Upper lobe of left lung (tissue), 4 donors: ENCODE data around the gene STX11.
"Not testable (repeated sequence)": the region's sequence is repeated elsewhere in the genome, so short reads cannot be mapped to it uniquely, and the experiment has no call there.

ENCODE experiments used
- POLR2A ChIP-seq, 4 donors: fragments of 450-650 bp; IDR thresholded peaks; one replicate each; pipeline ENCODE4 v1.5.1; 2016 to 2017; ENCODE audit warnings: antibody characterized with exemption in 4 of 4, mild to moderate bottlenecking in 2 of 4
- TF ChIP-seq, protein P1 (sequence below), 6 experiments: fragments of 450-650 bp in 4 of 6; fragments of 200-600 bp in 2 of 6; sonication (generic) in 2 of 6; IDR thresholded peaks; one replicate each; pipeline ENCODE4 v1.5.1; 2016 to 2019; ENCODE audit warnings: antibody characterized with exemption in 6 of 6

DNA sequence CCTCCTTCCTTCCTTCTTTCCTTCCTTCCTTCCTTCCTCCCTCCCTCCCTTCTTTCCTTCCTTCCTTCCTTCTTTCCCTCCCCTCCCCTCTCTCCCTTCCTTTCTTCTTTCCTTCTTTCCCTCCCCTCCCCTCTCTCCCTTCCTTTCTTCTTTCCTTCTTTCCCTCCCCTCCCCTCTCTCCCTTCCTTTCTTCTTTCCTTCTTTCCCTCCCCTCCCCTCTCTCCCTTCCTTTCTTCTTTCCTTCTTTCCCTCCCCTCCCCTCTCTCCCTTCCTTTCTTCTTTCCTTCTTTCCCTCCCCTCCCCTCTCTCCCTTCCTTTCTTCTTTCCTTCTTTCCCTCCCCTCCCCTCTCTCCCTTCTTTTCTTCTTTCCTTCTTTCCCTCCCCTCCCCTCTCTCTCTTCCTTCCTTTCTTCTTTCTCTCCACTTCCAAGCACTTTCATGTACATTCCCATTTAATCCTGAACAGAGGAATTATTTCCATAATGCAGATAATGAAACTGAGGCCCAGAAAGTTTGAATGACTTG, 18.1 kb upstream of the STX11 start:
- not testable (repeated sequence) for TF ChIP-seq POLR2A (IDR thresholded peaks at IDR 0.05)
- TF ChIP-seq, protein P1, sequence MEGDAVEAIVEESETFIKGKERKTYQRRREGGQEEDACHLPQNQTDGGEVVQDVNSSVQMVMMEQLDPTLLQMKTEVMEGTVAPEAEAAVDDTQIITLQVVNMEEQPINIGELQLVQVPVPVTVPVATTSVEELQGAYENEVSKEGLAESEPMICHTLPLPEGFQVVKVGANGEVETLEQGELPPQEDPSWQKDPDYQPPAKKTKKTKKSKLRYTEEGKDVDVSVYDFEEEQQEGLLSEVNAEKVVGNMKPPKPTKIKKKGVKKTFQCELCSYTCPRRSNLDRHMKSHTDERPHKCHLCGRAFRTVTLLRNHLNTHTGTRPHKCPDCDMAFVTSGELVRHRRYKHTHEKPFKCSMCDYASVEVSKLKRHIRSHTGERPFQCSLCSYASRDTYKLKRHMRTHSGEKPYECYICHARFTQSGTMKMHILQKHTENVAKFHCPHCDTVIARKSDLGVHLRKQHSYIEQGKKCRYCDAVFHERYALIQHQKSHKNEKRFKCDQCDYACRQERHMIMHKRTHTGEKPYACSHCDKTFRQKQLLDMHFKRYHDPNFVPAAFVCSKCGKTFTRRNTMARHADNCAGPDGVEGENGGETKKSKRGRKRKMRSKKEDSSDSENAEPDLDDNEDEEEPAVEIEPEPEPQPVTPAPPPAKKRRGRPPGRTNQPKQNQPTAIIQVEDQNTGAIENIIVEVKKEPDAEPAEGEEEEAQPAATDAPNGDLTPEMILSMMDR (IDR thresholded peaks at IDR 0.05) = not testable (repeated sequence)
